GM12878 (cell line): Measurements from ENCODE around the gene PRPF40B. TPM values are rescaled to one million over a fixed set of nuclear protein-coding genes. Genes with fewer than 3 reads are reported as not detected.

Experiments
- EED ChIP-seq: sonication (generic); IDR thresholded peaks from 2 replicates; pipeline ENCODE4 v1.6.1; 2016; ENCODE audit warnings: antibody characterized with exemption, low read depth
- EGR1 ChIP-seq, 2 experiments: IDR thresholded peaks; 1 replicate in 1 of 2; 2 replicates in 1 of 2; pipeline ENCODE4 v1.6.1; 2011 to 2012; ENCODE audit warnings: low read depth in 2 of 2, low read length in 2 of 2, borderline replicate concordance in 1 of 2, mild to moderate bottlenecking in 1 of 2, moderate library complexity in 1 of 2
- EZH2 ChIP-seq: IDR thresholded peaks from 2 replicates; pipeline ENCODE4 v1.6.1; 2012; ENCODE audit warnings: low read depth, mild to moderate bottlenecking, control low read depth, inconsistent platforms, low read length, borderline replicate concordance; ENCODE audit not compliant: control insufficient read depth
- FOS ChIP-seq: IDR thresholded peaks from 3 replicates; pipeline ENCODE4 v1.6.1; 2011; ENCODE audit warnings: borderline replicate concordance; ENCODE audit not compliant: insufficient read length; ENCODE audit errors: extremely low read depth
- GABPA ChIP-seq: IDR thresholded peaks from 2 replicates; pipeline ENCODE4 v1.6.1; 2014; ENCODE audit warnings: antibody characterized with exemption, low read depth, mild to moderate bottlenecking, inconsistent platforms
- GATAD2B ChIP-seq: fragments of 450-650 bp; conservative IDR thresholded peaks from 2 replicates; pipeline ENCODE4 v1.6.1; 2017; ENCODE audit warnings: low read depth, mild to moderate bottlenecking, moderate library complexity
- MXI1 ChIP-seq: fragments of 150-350 bp; IDR thresholded peaks from 2 replicates; pipeline ENCODE4 v1.6.1; 2011; ENCODE audit warnings: low read depth, mild to moderate bottlenecking, inconsistent platforms, low read length, improper control_type of control experiment
- NR2C1 ChIP-seq: fragments of 450-650 bp; IDR thresholded peaks from 2 replicates; pipeline ENCODE4 v1.6.1; 2017; ENCODE audit warnings: antibody characterized with exemption, mild to moderate bottlenecking, moderate library complexity
- NRF1 ChIP-seq: conservative IDR thresholded peaks from 2 replicates; pipeline ENCODE4 v1.6.1; 2011; ENCODE audit warnings: mild to moderate bottlenecking, low read depth, low read length, improper control_type of control experiment
- SIX5 ChIP-seq: IDR thresholded peaks from 2 replicates; pipeline ENCODE4 v1.6.1; 2011; ENCODE audit warnings: mild to moderate bottlenecking, low read depth, low read length, moderate library complexity; ENCODE audit not compliant: severe bottlenecking
- TBL1XR1 ChIP-seq: IDR thresholded peaks from 2 replicates; pipeline ENCODE4 v1.6.1; 2012; ENCODE audit warnings: low read depth, low read length, improper control_type of control experiment
- TCF12 ChIP-seq: IDR thresholded peaks from 2 replicates; pipeline ENCODE4 v1.6.1; 2011; ENCODE audit warnings: low read depth, mild to moderate bottlenecking, low read length
- TCF3 ChIP-seq: IDR thresholded peaks from 2 replicates; pipeline ENCODE4 v1.6.1; 2012; ENCODE audit warnings: low read depth, mild to moderate bottlenecking, low read length, borderline replicate concordance; ENCODE audit not compliant: insufficient read depth
- polyA plus RNA-seq, 11 experiments: library from polyadenylated mRNA; depleted of rRNA in 4 of 11; unstranded in 6 of 11; stranded (reverse) in 5 of 11; fragments of >200 nt; fragmentation: Nextera tagmentation in 4 of 11; fragmentation: Illumina TruSeq in 1 of 11; extraction: Ambion mirVana in 4 of 11; extraction: Trizol in 1 of 11; gene quantifications; 1 replicate in 1 of 11; 2 replicates in 10 of 11; pipeline versions ENCODE4 v1.2.1 to v1.2.3, GENCODE V29; 2011 to 2016; ENCODE audit warnings: inconsistent platforms in 2 of 11, missing spikeins in 2 of 11, low read depth in 1 of 11
- total RNA-seq, 4 experiments: library from RNA; depleted of rRNA in 3 of 4; stranded (reverse); fragments of >200 nt in 3 of 4; fragmentation: Illumina TruSeq in 1 of 4; extraction: Trizol in 1 of 4; gene quantifications; 2 replicates each; pipeline versions ENCODE4 v1.2.1 to v1.2.3, GENCODE V29; 2013 to 2021
- TF ChIP-seq, protein P1 (sequence below): fragments of 450-650 bp; IDR thresholded peaks from 2 replicates; pipeline ENCODE4 v1.6.1; 2018; ENCODE audit warnings: mild to moderate bottlenecking, low read depth, moderate library complexity; ENCODE audit not compliant: partially characterized antibody
- TF ChIP-seq, protein P2 (sequence below): fragments of 450-650 bp; formaldehyde crosslinking; IDR thresholded peaks from 2 replicates; pipeline ENCODE4 v1.5.0; 2022; ENCODE audit warnings: mild to moderate bottlenecking, missing genetic modification characterization

Gene PRPF40B
- total and polyA plus RNA-seq, 10 of the 15 experiments (the other 5 are each of a cell fraction or from before 2014, with no cell fraction given): 0.31 to 17.9 (median 7.3) TPM

DNA sequence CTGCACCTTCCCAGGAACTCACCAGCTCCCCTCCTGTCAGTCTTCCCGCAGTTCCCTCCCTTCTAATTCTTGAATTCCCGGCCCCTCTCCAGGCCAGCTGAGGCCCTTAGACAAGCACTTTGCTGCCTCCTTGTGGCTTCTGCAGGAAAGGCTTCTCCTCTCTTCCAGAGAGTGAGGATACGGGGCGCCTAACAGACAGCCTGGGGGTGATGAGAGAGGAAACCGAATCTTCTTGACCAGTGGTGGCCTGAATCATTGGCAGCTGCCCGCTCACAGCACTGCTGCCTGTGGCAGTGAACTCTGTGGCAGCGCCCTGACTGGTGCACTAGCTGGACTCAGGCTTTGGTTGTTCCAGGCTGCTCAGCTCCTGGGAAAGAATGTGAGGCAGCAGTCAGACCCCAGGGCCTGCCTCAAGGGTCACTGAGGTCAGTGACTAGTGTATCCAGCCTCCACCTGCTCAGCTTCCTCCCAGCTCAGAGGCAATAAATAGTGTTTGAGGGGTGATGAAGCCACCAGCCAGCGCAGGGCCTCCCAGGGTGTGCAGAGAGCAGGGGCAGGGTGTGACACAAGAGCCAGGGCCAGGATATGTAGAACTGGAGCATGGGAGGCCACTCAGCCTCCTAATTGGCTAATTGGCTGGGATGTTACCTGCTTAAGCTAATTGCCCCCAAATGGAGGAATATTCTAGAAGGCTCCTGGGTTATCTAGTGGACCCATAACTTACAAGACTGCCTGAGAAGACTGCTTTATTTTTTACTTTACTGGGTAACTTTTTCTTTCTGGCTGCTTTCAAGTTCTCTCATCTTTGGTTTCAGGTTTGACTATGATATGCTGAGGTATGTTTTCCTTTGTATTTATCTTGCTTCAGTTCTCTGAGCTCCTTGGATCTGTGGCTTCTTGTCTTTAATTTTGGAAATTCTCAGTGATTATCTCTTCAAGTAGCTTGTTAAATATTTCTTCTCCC, 42.5 kb upstream of the PRPF40B start (continued):
- TF ChIP-seq SIX5 (no peak), MXI1 (no peak), EZH2 (no peak), GATAD2B (0 out of 2 replicates have a peak, but pooled peaks have one; percentile 6), TCF12 (no peak), NRF1 (no peak), FOS (no peak), TBL1XR1 (no peak), NR2C1 (no peak), GABPA (no peak), EED (0 out of 2 replicates have a peak, but pooled peaks have one; percentile 27), EGR1 (IDR thresholded peaks at IDR 0.05; ENCODE audit: borderline replicate concordance in 1 of 2, low read depth in 2 of 2, low read length in 2 of 2) (no peak), TCF3 (0 out of 2 replicates have a peak, but pooled peaks have one; percentile 28)
- TF ChIP-seq, protein P1, sequence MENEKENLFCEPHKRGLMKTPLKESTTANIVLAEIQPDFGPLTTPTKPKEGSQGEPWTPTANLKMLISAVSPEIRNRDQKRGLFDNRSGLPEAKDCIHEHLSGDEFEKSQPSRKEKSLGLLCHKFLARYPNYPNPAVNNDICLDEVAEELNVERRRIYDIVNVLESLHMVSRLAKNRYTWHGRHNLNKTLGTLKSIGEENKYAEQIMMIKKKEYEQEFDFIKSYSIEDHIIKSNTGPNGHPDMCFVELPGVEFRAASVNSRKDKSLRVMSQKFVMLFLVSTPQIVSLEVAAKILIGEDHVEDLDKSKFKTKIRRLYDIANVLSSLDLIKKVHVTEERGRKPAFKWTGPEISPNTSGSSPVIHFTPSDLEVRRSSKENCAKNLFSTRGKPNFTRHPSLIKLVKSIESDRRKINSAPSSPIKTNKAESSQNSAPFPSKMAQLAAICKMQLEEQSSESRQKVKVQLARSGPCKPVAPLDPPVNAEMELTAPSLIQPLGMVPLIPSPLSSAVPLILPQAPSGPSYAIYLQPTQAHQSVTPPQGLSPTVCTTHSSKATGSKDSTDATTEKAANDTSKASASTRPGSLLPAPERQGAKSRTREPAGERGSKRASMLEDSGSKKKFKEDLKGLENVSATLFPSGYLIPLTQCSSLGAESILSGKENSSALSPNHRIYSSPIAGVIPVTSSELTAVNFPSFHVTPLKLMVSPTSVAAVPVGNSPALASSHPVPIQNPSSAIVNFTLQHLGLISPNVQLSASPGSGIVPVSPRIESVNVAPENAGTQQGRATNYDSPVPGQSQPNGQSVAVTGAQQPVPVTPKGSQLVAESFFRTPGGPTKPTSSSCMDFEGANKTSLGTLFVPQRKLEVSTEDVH: no peak
- TF ChIP-seq, protein P2, sequence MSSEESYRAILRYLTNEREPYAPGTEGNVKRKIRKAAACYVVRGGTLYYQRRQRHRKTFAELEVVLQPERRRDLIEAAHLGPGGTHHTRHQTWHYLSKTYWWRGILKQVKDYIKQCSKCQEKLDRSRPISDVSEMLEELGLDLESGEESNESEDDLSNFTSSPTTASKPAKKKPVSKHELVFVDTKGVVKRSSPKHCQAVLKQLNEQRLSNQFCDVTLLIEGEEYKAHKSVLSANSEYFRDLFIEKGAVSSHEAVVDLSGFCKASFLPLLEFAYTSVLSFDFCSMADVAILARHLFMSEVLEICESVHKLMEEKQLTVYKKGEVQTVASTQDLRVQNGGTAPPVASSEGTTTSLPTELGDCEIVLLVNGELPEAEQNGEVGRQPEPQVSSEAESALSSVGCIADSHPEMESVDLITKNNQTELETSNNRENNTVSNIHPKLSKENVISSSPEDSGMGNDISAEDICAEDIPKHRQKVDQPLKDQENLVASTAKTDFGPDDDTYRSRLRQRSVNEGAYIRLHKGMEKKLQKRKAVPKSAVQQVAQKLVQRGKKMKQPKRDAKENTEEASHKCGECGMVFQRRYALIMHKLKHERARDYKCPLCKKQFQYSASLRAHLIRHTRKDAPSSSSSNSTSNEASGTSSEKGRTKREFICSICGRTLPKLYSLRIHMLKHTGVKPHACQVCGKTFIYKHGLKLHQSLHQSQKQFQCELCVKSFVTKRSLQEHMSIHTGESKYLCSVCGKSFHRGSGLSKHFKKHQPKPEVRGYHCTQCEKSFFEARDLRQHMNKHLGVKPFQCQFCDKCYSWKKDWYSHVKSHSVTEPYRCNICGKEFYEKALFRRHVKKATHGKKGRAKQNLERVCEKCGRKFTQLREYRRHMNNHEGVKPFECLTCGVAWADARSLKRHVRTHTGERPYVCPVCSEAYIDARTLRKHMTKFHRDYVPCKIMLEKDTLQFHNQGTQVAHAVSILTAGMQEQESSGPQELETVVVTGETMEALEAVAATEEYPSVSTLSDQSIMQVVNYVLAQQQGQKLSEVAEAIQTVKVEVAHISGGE (CRISPR knock-in tag): no peak
